ENCODE data around the gene HIPK2. TPM values are rescaled to one million over a fixed set of nuclear protein-coding genes. Genes with fewer than 3 reads are reported as not detected.

Gene HIPK2
- total RNA-seq, 3 donors from 2014 or later (not counting 1 experiment from before 2014, with no cell fraction given) = 127 to 145 (median 144) TPM

DNA sequence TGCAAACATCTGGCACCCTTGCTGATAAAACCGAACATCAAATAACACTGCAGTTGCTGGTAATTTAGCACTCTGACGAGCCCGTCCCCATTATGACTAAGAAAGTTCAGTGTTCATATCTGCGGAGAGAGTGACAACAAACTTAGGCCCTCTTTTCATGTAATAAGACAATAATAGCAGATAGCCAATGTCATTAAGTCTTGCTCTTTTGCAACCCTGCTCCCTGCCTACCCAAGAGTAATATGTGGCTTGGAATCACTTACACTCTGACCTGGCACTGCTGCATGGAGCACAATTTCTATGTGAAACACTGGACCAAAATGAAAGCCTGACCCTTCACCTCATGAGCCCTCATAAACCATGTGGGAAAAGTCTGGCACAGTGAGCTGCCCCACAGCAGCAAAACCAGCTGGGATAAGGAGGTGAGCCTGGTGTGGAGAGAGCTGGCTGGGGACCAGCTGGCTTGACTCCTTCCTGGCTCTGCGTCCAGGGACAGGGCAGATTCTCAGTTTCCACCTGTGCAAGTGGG, 86.5 kb downstream of the HIPK2 start:
- no peaks in the 10 kb centered on the region for H3K27me3 ChIP-seq (ENCODE audit: control insufficient read depth, insufficient read depth, low read length)
- H3K4me3 ChIP-seq (ENCODE audit: low read length) = no peak overlapping the region
- Mint-ChIP-seq H3K27me3 (ENCODE audit: low read depth in 2 of 2) (no peaks in the 10 kb centered on the region), H3K4me1 (peaks cover 60 to 69% of the 10 kb centered on the region in 2 donors), H3K9me3 (no peaks in the 10 kb centered on the region), H3K36me3 (no peaks in the 10 kb centered on the region), H3K27ac (peak overlapping the region in 1 of 2 donors; percentile 16), H3K4me3 (no peak overlapping the region)
- no peaks in the 10 kb centered on the region for H3K9me3 ChIP-seq (ENCODE audit: control insufficient read depth, insufficient read depth, low read length)
- DNase-seq (no peak), ATAC-seq (no peak)
- intact Hi-C loops (cut with micrococcal nuclease) = no loop called here
- H3K36me3 ChIP-seq (ENCODE audit: control insufficient read depth, insufficient read depth, low read length) = peaks cover 2% of the 10 kb centered on the region
- TF ChIP-seq, protein P1, sequence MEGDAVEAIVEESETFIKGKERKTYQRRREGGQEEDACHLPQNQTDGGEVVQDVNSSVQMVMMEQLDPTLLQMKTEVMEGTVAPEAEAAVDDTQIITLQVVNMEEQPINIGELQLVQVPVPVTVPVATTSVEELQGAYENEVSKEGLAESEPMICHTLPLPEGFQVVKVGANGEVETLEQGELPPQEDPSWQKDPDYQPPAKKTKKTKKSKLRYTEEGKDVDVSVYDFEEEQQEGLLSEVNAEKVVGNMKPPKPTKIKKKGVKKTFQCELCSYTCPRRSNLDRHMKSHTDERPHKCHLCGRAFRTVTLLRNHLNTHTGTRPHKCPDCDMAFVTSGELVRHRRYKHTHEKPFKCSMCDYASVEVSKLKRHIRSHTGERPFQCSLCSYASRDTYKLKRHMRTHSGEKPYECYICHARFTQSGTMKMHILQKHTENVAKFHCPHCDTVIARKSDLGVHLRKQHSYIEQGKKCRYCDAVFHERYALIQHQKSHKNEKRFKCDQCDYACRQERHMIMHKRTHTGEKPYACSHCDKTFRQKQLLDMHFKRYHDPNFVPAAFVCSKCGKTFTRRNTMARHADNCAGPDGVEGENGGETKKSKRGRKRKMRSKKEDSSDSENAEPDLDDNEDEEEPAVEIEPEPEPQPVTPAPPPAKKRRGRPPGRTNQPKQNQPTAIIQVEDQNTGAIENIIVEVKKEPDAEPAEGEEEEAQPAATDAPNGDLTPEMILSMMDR (IDR thresholded peaks at IDR 0.05) = no peak
- 97% methylated on average over 5 of the region's 5 CpGs for WGBS (ENCODE audit: insufficient coverage)
- no peaks in the 10 kb centered on the region for H3K4me1 ChIP-seq (ENCODE audit: control insufficient read depth, insufficient read depth, low read length)
- no peak overlapping the region for H3K27ac ChIP-seq (ENCODE audit: low read length)

DNA sequence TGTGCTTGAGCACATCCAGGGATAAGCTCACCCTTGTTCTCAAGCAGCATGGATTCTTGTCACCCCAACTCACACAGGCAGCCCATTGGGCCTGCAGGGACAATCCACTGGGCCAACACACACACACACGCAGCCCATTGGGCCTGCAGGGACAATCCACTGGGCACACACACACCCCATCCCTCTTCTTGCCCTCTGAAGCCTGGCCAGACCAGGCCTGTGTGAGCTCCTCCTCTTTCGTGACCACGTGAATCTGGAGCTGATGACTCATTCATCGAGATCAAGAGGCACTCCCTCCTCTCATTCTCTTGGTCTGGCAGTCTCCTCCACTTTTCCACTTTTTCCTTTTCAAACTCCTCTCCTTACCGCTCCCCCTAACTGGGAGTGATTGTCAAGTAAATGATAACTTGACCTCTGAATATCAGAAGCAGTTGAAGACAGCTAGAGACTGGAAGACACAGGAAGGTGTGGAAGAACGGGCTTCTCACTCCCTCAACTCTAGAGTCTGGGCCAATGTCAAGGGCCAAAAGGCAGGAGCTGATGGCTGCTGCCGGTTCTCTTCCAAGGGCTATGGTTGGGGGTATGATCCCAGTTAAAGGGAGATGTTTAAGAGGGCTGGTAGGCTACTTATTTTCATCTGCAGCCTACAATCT, 89.7 kb downstream of the HIPK2 start:
- Mint-ChIP-seq H3K36me3 (no peaks in the 10 kb centered on the region), H3K27ac (peak overlapping the region; percentile 68 to 74), H3K4me1 (peaks cover 58 to 63% of the 10 kb centered on the region in 2 donors), H3K9me3 (peaks cover 0 to 3% of the 10 kb centered on the region in 2 donors), H3K4me3 (no peak overlapping the region), H3K27me3 (ENCODE audit: low read depth in 2 of 2) (no peaks in the 10 kb centered on the region)
- intact Hi-C loops (cut with micrococcal nuclease) = no loop called here
- no peak overlapping the region for H3K4me3 ChIP-seq (ENCODE audit: low read length)
- H3K4me1 ChIP-seq (ENCODE audit: control insufficient read depth, insufficient read depth, low read length) = peaks cover 5% of the 10 kb centered on the region
- no peaks in the 10 kb centered on the region for H3K9me3 ChIP-seq (ENCODE audit: control insufficient read depth, insufficient read depth, low read length)
- no peak overlapping the region for H3K27ac ChIP-seq (ENCODE audit: low read length)
- H3K27me3 ChIP-seq (ENCODE audit: control insufficient read depth, insufficient read depth, low read length) = no peaks in the 10 kb centered on the region
- H3K36me3 ChIP-seq (ENCODE audit: control insufficient read depth, insufficient read depth, low read length) = peaks cover 2% of the 10 kb centered on the region
- ATAC-seq = peak in 2 of 3 donors; percentile 35 to 85
- 83% methylated on average over 6 of the region's 7 CpGs for WGBS (ENCODE audit: insufficient coverage)
- no peak for DNase-seq
- TF ChIP-seq, protein P1 (IDR thresholded peaks at IDR 0.05) = no peak

DNA sequence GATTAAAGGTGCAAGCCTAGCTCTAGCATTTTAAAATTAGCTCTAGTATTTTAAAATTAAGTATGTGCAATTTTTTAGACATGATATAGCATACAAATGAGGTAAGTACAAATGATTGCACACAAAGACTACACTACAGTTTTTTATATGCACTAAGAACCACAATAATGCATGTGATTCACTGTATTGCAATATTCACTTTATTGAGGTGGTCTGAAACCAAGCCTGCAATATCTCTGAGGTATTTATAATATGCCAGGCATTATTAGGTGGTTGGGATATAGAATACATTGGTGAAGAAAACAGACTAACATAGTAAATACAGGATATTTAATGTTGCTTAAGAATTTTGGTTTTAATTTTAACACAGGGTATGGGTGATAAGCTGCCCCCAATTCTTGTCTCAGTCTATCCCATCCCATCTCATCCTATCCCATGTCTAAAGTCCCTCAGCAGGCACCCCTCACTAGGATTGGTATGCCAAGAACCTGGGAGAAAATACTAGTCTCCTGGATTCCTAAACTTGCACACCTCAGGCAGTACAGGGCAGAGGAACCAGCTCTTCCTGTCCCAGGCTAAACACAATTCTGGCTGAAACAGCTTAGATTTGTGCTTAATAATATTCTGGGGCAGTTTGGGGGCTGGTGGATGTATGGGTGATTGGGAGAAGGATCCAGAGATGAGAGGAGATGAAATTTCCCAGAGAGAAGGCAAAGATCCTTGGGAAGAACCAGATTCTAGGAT, 90.4 kb downstream of the HIPK2 start:
- peaks cover 2% of the 10 kb centered on the region for H3K36me3 ChIP-seq (ENCODE audit: control insufficient read depth, insufficient read depth, low read length)
- Mint-ChIP-seq H3K27ac (peak overlapping the region; percentile 69 to 74), H3K4me1 (peaks cover 62 to 64% of the 10 kb centered on the region in 2 donors)

More for the DNA sequence above, 90.4 kb downstream of the HIPK2 start:
- Histone ChIP-seq H3K27me3 (ENCODE audit: control insufficient read depth, insufficient read depth, low read length) (no peaks in the 10 kb centered on the region), H3K4me1 (ENCODE audit: control insufficient read depth, insufficient read depth, low read length) (peaks cover 12% of the 10 kb centered on the region), H3K4me3 (ENCODE audit: low read length) (no peak overlapping the region), H3K9me3 (ENCODE audit: control insufficient read depth, insufficient read depth, low read length) (no peaks in the 10 kb centered on the region), H3K27ac (ENCODE audit: low read length) (no peak overlapping the region)
- Mint-ChIP-seq H3K4me3 (no peak overlapping the region), H3K36me3 (no peaks in the 10 kb centered on the region), H3K27me3 (ENCODE audit: low read depth in 2 of 2) (no peaks in the 10 kb centered on the region), H3K9me3 (peaks cover 0 to 3% of the 10 kb centered on the region in 2 donors)
- intact Hi-C loops (cut with micrococcal nuclease) = no loop called here
- TF ChIP-seq, protein P1 (IDR thresholded peaks at IDR 0.05) = no peak
- ATAC-seq = no peak
- no peak for DNase-seq

Data from natural killer cell (primary cell).